K562 (cell line): ENCODE measurements around the gene TIFAB. TPM values are rescaled to one million over a fixed set of nuclear protein-coding genes. Genes with fewer than 3 reads are reported as not detected.

Experiments
- ADNP ChIP-seq: fragments of 200-800 bp; sonication (Bioruptor generic); IDR thresholded peaks from 2 replicates; pipeline ENCODE4 v1.6.1; 2016; ENCODE audit warnings: missing genetic modification characterization, missing compliant biosample characterization
- E2F1 ChIP-seq: sonication (generic); formaldehyde crosslinking; IDR thresholded peaks from 2 replicates; pipeline ENCODE4 v1.8.1; 2023; ENCODE audit warnings: mild to moderate bottlenecking, missing genetic modification reagents, moderate library complexity
- HNRNPH1 ChIP-seq: fragments of 200-400 bp; formaldehyde crosslinking; optimal IDR thresholded peaks from 2 replicates; pipeline ENCODE3; 2017; ENCODE audit warnings: low read depth, mild to moderate bottlenecking, low read length, moderate library complexity
- HNRNPUL1 ChIP-seq: fragments of 200-400 bp; formaldehyde crosslinking; IDR thresholded peaks from 2 replicates; pipeline ENCODE4 v1.6.1; 2017; ENCODE audit warnings: low read length
- MIER1 ChIP-seq: fragments of 450-650 bp; IDR thresholded peaks from 2 replicates; pipeline ENCODE4 v1.6.1; 2016; ENCODE audit warnings: antibody characterized with exemption, mild to moderate bottlenecking, low read depth
- NCOR1 ChIP-seq: fragments of 450-650 bp; IDR thresholded peaks from 2 replicates; pipeline ENCODE4 v1.6.1; 2016; ENCODE audit warnings: mild to moderate bottlenecking, moderate library complexity
- POLR2AphosphoS2 ChIP-seq: IDR thresholded peaks from 2 replicates; pipeline ENCODE4 v1.6.1; 2012; ENCODE audit warnings: low read length, improper control_type of control experiment
- RBBP5 ChIP-seq: fragments of 200-600 bp; sonication (generic); IDR thresholded peaks from 2 replicates; pipeline ENCODE4 v1.6.1; 2012; ENCODE audit warnings: borderline replicate concordance, mild to moderate bottlenecking, low read length, control low read depth, inconsistent platforms; ENCODE audit not compliant: insufficient read depth, poor library complexity, severe bottlenecking
- RREB1 ChIP-seq: fragments of 250-450 bp; sonication (Bioruptor Pico); IDR thresholded peaks from 2 replicates; pipeline ENCODE4 v1.4.0; 2020
- STAT6 ChIP-seq: sonication (generic); formaldehyde crosslinking; IDR thresholded peaks from 2 replicates; pipeline ENCODE4 v1.8.1; 2023; ENCODE audit warnings: mild to moderate bottlenecking, missing genetic modification reagents
- ZNF75A ChIP-seq: fragments of 450-650 bp; formaldehyde crosslinking; IDR thresholded peaks from 2 replicates; pipeline ENCODE4 v1.4.0; 2020; ENCODE audit warnings: mild to moderate bottlenecking
- polyA plus RNA-seq, 8 experiments: library from polyadenylated mRNA; depleted of rRNA in 4 of 8; stranded (reverse) in 5 of 8; unstranded in 3 of 8; fragments of >200 nt; fragmentation: Nextera tagmentation in 2 of 8; fragmentation: Illumina TruSeq in 1 of 8; extraction: Ambion mirVana in 2 of 8; extraction: Trizol in 1 of 8; gene quantifications; 2 replicates each; pipeline versions ENCODE4 v1.2.1 to v1.2.3, GENCODE V29; 2011 to 2014; ENCODE audit warnings: inconsistent platforms in 1 of 8, missing spikeins in 1 of 8
- total RNA-seq, 7 experiments: library from RNA; depleted of rRNA in 6 of 7; stranded (reverse); fragments of >200 nt in 6 of 7; fragmentation: Illumina TruSeq in 2 of 7; extraction: Trizol in 2 of 7; gene quantifications; 2 replicates each; pipeline versions ENCODE4 v1.2.1 to v1.2.3, GENCODE V29; 2011 to 2021; ENCODE audit warnings: low replicate concordance in 1 of 7

TIFAB gene
- total and polyA plus RNA-seq, 9 of the 15 experiments (the other 6 are each of a cell fraction or from before 2014, with no cell fraction given): not detected

DNA sequence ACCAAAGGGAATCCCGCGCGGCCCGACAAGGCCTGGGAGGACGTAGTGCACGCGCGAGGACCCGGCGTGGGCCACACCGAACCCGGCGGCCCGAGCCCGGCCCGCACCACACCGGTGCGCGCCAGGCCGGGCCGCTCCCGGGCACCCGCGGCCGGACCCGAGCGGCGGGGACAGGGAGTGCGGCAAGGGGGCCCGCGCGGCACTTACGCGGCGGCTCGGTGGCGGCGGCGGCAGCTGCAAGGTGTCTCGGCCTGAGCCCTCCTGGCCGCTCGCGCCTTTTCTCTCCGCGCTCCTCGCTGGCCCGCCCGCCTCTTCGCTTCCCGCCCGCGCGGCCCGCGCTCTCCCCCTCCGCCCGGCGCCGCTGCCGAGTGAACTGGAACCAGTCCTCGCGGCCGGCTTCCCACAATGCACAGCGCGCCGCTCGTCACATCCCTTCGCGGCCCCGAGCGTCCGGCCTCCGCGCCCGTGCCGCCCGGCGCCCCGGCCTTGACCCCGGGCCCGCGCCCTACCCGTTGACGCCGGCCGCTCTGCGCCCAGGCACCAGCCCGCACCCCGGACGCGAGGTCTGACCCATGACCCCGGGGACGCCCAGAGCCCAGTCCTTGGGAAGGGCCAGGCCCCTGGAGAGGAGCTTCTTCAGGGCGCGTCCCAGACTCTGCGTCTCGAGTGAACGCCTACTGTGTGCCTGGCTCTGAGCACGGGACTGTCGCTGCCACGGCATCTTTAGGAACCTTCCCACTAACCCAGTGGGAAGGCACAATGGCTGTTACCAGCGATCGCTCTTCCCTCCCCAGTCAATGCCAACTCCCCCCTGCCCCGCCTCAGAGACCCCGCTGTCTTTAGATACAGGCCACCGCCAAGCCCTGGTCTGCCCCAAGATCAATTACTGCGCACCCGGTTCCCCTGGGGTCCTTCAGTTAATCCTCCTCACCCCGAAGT is 53.0 kb downstream of the TIFAB start, which contains the start of gene MACROH2A1 (continued):
- TF ChIP-seq HNRNPH1 (no peak), NCOR1 (peak; percentile 27; the same call in 1 of the 2 replicates), STAT6 (CRISPR knock-in tag) (0 out of 2 replicates have a peak, but pooled peaks have one; percentile 81), ADNP (tag) (no peak), E2F1 (CRISPR knock-in tag) (peak; percentile 91), RREB1 (CRISPR knock-in tag) (0 out of 2 replicates have a peak, but pooled peaks have one; percentile 68), HNRNPUL1 (no peak), POLR2AphosphoS2 (no peak), MIER1 (no peak), ZNF75A (no peak), RBBP5 (peak; percentile 82)
